ENCODE results near the gene SRRM5.
"Not testable (repeated sequence)": the region's sequence is repeated elsewhere in the genome, so short reads cannot be mapped to it uniquely, and the experiment has no call there.

Gene SRRM5

GRCh38 chr19:43592800-43593350, 19.0 kb upstream of the SRRM5 start:
- ATAC-seq (no peak), DNase-seq (no peak)

GRCh38 chr19:43594081-43594697, 17.7 kb upstream of the SRRM5 start:
- ATAC-seq (no peak), DNase-seq (no peak)

GRCh38 chr19:43594710-43595604, 16.9 kb upstream of the SRRM5 start:
- DNase-seq (peak; percentile 78), ATAC-seq (peak; percentile 33)

GRCh38 chr19:43595605-43595998, 16.3 kb upstream of the SRRM5 start:
- DNase-seq (peak; percentile 28), ATAC-seq (no peak)

GRCh38 chr19:43595999-43596841, 15.7 kb upstream of the SRRM5 start, which contains the start of the genes IRGQ and ZNF576:
Gene IRGQ, minus strand, starts transcription at chr19:43596134. Its CDS starts 796 bp downstream, at chr19:43595338.
Gene ZNF576, plus strand, starts transcription at chr19:43596595. Its CDS starts 514 bp downstream, at chr19:43597109.
- ATAC-seq (peak; percentile 83), DNase-seq (peak; percentile 100)

- ATAC-seq (no peak), DNase-seq (peak; percentile 20)
These were observed 14.9 kb upstream of the SRRM5 start for GRCh38 chr19:43596842-43597461.

- ATAC-seq (no peak), DNase-seq (no peak)
These were observed 14.0 kb upstream of the SRRM5 start for GRCh38 chr19:43597876-43598275.

- no peak for DNase-seq
- no peak for ATAC-seq
These were observed 13.2 kb upstream of the SRRM5 start for GRCh38 chr19:43598445-43599240.

GRCh38 chr19:43599635-43600295, 12.1 kb upstream of the SRRM5 start:
- ATAC-seq (no peak), DNase-seq (no peak)

- not testable (repeated sequence) for DNase-seq
These were observed 11.6 kb upstream of the SRRM5 start for GRCh38 chr19:43600326-43600725.

GRCh38 chr19:43605875-43606568, 5.9 kb upstream of the SRRM5 start:
- ATAC-seq (no peak), DNase-seq (no peak)

More at GRCh38 chr19:43600326-43600725, 11.6 kb upstream of the SRRM5 start:
- not testable (repeated sequence) for ATAC-seq

GRCh38 chr19:43606569-43607229, 5.2 kb upstream of the SRRM5 start:
- no peak for DNase-seq
- no peak for ATAC-seq

GRCh38 chr19:43607238-43608205, 4.4 kb upstream of the SRRM5 start:
- peak; percentile 20 for ATAC-seq
- no peak for DNase-seq

- ATAC-seq = no peak
These were observed 2.0 kb upstream of the SRRM5 start for GRCh38 chr19:43609872-43610271.

GRCh38 chr19:43610493-43610892, 1.4 kb upstream of the SRRM5 start:
- ATAC-seq = no peak
- DNase-seq = no peak

More at GRCh38 chr19:43609872-43610271, 2.0 kb upstream of the SRRM5 start:
- DNase-seq = no peak

- ATAC-seq (no peak), DNase-seq (no peak)
These were observed 486 bp downstream of the SRRM5 start for GRCh38 chr19:43612374-43612773.

- no peak for DNase-seq
- ATAC-seq = no peak
These were observed 4.4 kb downstream of the SRRM5 start for GRCh38 chr19:43616306-43616705.

GRCh38 chr19:43616954-43617353, 5.1 kb downstream of the SRRM5 start:
- ATAC-seq (no peak), DNase-seq (no peak)

All from stimulated activated naive CD8-positive, alpha-beta T cell treated with anti-CD3 and anti-CD28 coated beads, Interleukin-15, Interleukin-2, amounts not matched to agents 100 U/mL and 50 U/mL, for 24 hours (primary cell).